Measurements from ENCODE around the gene TBCD.

DNA sequence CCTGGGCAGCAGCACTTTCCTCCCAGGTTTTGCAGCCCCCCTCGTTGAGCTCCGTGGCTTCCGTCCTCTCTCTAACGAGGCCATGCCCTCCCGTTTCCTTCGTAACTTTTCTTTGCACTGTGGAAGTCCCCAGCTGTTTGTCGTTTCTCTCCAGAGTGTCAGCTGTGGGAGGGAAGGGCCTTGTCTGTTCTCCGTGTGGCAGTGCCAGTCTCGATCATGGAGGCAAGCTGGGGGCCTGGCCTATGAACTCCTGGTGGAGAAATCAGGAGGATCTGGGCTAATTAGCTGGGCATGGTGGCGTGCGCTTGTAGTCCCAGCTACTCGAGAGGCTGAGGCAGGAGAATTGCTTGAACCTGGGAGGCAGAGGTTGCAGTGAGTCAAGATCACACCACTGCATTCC, 28.3 kb downstream of the TBCD start:
- TF ChIP-seq CTCF (tag by site-specific recombination; IDR thresholded peaks at IDR 0.05) (no peak), ZNF544 (tag by site-specific recombination; IDR thresholded peaks at IDR 0.05) (no peak), ZNF114 (tag by site-specific recombination; IDR thresholded peaks at IDR 0.05) (no peak)
- TF ChIP-seq, protein P1, sequence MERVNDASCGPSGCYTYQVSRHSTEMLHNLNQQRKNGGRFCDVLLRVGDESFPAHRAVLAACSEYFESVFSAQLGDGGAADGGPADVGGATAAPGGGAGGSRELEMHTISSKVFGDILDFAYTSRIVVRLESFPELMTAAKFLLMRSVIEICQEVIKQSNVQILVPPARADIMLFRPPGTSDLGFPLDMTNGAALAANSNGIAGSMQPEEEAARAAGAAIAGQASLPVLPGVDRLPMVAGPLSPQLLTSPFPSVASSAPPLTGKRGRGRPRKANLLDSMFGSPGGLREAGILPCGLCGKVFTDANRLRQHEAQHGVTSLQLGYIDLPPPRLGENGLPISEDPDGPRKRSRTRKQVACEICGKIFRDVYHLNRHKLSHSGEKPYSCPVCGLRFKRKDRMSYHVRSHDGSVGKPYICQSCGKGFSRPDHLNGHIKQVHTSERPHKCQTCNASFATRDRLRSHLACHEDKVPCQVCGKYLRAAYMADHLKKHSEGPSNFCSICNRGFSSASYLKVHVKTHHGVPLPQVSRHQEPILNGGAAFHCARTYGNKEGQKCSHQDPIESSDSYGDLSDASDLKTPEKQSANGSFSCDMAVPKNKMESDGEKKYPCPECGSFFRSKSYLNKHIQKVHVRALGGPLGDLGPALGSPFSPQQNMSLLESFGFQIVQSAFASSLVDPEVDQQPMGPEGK (tag by site-specific recombination; IDR thresholded peaks at IDR 0.05): no peak

Data from HEK293 (cell line).